Stomach smooth muscle (tissue), 2 donors: ENCODE data around the gene ALDOA.
A peak's percentile ranks its signal among the peaks of the same experiment; 100 is the strongest.
"Not testable (repeated sequence)": the region's sequence is repeated elsewhere in the genome, so short reads cannot be mapped to it uniquely, and the experiment has no call there.

Experiments used
- H3K27ac ChIP-seq: one replicate; pipeline ENCODE4 v1.7.0; 2013; ENCODE audit warnings: mild to moderate bottlenecking, low read length, inconsistent platforms
- H3K27me3 ChIP-seq, 2 donors: one replicate each; pipeline ENCODE4 v1.7.0; 2013; ENCODE audit warnings: low read length in 2 of 2; ENCODE audit not compliant: insufficient read depth in 2 of 2, control insufficient read depth in 1 of 2
- H3K36me3 ChIP-seq, 2 donors: one replicate each; pipeline ENCODE4 v1.7.0; 2013; ENCODE audit warnings: low read length in 2 of 2; ENCODE audit not compliant: control insufficient read depth in 2 of 2, insufficient read depth in 2 of 2
- H3K4me1 ChIP-seq: one replicate; pipeline ENCODE4 v1.7.0; 2013; ENCODE audit warnings: low read length; ENCODE audit not compliant: control insufficient read depth, insufficient read depth
- H3K4me3 ChIP-seq, 2 donors: one replicate each; pipeline ENCODE4 v1.7.0; 2013; ENCODE audit warnings: low read length in 2 of 2
- H3K9ac ChIP-seq, 2 donors: one replicate each; pipeline ENCODE4 v1.7.0; 2013; ENCODE audit warnings: low read length in 2 of 2, mild to moderate bottlenecking in 1 of 2
- H3K9me3 ChIP-seq, 2 donors: one replicate each; pipeline ENCODE4 v1.7.0; 2013; ENCODE audit warnings: low read length in 2 of 2; ENCODE audit not compliant: control insufficient read depth in 2 of 2
- donor health status: healthy.
- donor health status: Pancreatic carcinoma.

Gene ALDOA

DNA sequence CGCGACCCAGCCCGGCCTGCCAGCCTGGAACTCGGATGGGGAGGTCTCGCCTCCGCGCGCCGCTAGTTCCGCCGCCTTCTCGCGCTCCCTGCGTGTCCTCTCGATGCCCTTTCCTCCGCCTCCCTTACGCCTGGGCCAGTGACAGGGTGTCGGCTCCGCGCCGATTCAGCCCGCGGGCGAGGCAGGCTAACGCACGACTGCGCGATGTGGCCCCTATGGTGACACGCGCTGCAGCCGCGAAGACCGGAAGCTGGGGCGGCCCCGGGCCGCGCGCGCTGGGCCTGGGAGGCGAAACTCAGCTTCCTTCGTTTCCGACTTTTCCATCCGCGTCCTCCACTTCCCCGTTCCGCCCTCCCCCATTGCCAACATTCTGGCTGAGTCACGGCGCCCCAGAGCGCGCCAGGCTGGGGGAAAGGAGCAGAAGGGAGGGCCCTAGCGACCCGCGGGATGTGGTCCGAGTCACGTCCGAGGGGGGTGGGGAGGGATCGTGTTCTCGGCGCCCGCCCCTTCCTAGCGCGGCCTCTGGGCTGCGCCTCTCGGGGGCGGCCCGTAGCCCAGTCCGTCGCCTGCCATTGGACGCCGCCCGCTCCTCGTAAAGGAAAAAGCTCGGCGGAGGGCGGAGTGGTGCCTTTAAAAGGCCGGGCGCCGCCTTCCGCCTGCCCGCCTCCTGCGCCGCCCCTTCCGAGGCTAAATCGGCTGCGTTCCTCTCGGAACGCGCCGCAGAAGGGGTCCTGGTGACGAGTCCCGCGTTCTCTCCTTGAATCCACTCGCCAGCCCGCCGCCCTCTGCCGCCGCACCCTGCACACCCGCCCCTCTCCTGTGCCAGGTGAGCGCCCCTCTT is at the start of gene ALDOA:
Gene ALDOA, plus strand, starts transcription at position 659 of the 841 bp plus-strand sequence. CDS start 1,138 bp downstream, outside the sequence.
- Histone ChIP-seq H3K9me3 (no peaks in the 10 kb centered on the region), H3K4me1 (peaks cover 70% of the 10 kb centered on the region), H3K27me3 (no peaks in the 10 kb centered on the region), H3K4me3 (peak within 1 kb of the TSS; percentile 86 to 97), H3K9ac (peak within 1 kb of the TSS; percentile 94 to 98), H3K36me3 (peaks cover 25 to 30% of the 10 kb centered on the region in 2 donors), H3K27ac (peak within 1 kb of the TSS; percentile 99)

DNA sequence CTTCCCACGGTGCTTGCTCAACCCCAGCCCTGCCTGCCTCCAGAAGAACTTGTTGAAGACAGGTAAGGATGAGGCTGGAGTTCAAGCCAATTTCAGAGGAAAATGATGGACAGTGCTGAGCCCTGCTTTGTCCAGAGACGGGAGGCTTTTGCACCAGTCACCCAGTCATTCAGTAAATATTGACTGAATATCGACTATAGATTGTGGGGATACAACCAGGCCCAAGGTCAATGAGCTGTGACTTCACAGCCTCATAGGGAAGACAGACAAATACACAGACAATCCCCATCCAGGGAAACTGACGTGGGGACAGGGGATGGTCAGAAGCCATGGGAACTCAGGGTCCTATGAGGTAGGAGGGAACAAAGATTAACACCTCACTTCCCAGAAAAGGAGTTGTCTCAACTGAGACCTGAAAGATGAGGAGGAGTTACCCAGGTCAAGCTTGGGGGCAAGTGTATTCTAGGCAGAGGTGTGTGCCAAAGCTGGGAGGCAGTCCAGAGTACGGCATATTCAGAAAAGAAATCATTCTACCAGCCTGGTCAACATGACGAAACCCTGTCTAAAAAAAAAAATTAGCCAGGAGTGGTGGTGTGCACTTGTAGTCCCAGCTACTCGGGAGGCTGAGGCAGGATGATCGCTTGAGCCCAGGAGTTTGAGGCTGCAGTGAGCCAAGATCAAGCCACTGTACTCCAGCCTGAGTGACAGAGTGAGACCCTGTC is 48.8 kb upstream of the ALDOA start:
- H3K9me3 ChIP-seq, result no peaks in the 10 kb centered on the region
- no peak overlapping the region for H3K9ac ChIP-seq
- H3K4me3 ChIP-seq, result no peak overlapping the region
- peaks cover 8% of the 10 kb centered on the region for H3K4me1 ChIP-seq
- H3K27me3 ChIP-seq, result peaks cover 5 to 7% of the 10 kb centered on the region in 2 donors
- H3K36me3 ChIP-seq, result no peaks in the 10 kb centered on the region
- no peak overlapping the region for H3K27ac ChIP-seq

DNA sequence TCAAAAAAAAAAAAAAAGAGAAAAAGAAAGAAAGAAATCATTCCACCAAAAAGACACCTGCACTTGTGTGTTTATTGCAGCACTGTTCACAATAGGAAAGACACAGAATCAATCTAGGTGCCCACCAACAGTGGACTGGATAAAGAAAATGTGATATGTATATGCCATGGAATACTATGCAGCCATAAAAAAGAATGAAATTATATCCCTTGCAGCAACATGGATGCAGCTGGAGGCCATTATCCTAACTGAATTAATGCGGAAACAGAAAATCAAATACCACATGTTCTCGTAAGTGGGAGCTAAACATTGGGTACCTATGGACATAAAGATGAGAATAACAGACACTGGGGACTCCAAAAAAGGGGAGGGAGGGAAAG is 48.3 kb upstream of the ALDOA start:
- peaks cover 0 to 1% of the 10 kb centered on the region in 2 donors for H3K27me3 ChIP-seq
- no peak overlapping the region for H3K27ac ChIP-seq
- H3K9ac ChIP-seq, result no peak overlapping the region
- H3K4me3 ChIP-seq, result no peak overlapping the region
- no peaks in the 10 kb centered on the region for H3K36me3 ChIP-seq
- no peaks in the 10 kb centered on the region for H3K9me3 ChIP-seq
- H3K4me1 ChIP-seq, result peaks cover 11% of the 10 kb centered on the region

DNA sequence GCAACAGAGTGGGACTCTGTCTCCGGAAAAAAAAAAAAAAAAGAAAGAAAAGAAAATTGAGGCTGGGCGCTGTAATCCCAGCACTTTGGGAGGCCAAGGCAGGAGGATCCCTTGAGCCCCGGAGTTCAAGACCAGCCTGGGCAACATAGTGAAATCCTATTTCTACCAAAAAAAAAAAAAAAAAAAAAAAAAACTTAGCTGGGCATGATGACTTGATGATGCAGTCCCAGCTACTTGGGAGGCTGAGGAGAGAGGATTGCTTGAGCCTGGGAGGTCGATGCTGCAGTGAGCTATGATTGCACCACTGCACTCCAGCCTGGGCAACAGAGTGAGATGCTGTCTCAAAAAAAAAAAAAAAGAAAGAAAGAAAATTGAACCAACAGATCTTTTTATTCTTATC is 47.6 kb upstream of the ALDOA start:
- H3K27ac ChIP-seq, H3K27me3 ChIP-seq, H3K9me3 ChIP-seq, H3K9ac ChIP-seq, H3K4me3 ChIP-seq, H3K36me3 ChIP-seq: not testable (repeated sequence)
- peaks cover 11% of the 10 kb centered on the region for H3K4me1 ChIP-seq

DNA sequence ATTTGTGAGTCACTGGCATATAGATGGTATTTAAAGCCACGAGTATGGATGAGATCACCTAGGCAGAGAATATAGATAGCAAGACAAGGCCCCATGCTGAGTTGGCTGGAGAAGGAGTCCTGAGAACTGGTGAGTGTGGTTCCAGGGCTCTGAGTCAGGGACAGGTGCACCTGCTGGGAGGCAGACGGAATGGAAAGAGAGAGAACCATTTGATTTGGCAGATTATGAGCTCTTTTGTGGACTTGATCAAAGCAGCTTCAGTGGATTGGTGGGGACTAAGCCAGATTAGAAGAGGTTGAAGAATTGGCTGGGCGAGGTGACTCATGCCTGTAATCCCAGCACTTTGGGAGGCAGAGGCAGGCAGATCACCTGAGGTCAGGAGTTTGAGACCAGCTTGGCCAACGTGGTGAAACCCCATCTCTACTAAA is 46.8 kb upstream of the ALDOA start:
- H3K27me3 ChIP-seq, result no peaks in the 10 kb centered on the region
- peaks cover 11% of the 10 kb centered on the region for H3K4me1 ChIP-seq
- H3K9me3 ChIP-seq, result no peaks in the 10 kb centered on the region
- no peaks in the 10 kb centered on the region for H3K36me3 ChIP-seq
- H3K27ac ChIP-seq, result no peak overlapping the region
- no peak overlapping the region for H3K9ac ChIP-seq
- no peak overlapping the region for H3K4me3 ChIP-seq

DNA sequence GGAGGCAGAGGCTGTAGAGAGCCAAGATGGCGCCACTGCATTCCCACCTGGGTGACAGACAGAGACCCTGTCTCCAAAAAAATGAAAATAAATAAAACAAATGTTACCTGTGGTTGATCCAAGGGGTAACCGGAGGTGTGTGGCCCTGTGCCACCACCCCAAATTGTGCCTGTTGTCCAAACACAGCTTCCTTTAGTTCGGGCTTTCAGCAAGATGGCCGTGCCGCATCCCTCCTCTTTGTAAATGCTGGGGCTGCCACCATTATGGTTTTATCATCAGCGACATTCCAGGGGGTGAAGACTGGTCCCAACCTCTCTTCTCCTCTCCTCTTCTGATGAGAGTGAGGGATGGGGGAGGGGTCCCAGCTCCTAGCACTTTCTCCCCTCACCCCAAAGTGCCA is 42.7 kb upstream of the ALDOA start, which contains the start of gene C16orf92:
Gene C16orf92, plus strand, starts transcription at position 312 of the 400 bp plus-strand sequence. CDS start 143 bp downstream, outside the sequence.
- Histone ChIP-seq H3K27ac (no peak within 1 kb of the TSS), H3K4me3 (no peak within 1 kb of the TSS), H3K9me3 (no peaks in the 10 kb centered on the region), H3K36me3 (no peaks in the 10 kb centered on the region), H3K9ac (no peak within 1 kb of the TSS), H3K27me3 (peaks cover 5 to 6% of the 10 kb centered on the region in 2 donors), H3K4me1 (peaks cover 13% of the 10 kb centered on the region)

DNA sequence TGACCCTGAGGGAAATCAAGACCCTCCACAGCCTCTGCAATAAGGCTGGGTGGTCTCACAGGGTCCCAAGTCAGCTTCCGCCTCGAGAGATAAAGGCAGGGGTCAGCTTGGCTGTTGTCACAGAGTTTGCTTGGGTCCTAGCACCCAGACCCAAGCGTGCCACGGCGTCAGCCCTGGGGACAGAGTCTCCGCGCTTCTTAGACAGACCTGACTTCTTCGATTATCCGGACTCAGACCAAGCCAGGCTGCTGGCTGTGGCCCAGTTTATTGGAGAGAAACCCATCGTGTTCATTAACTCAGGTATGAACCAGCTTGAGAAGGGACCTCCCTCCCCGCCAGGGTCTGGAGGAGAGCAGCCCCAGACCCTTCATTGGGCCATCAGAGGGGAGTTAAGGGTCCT is 42.0 kb upstream of the ALDOA start:
- H3K9ac ChIP-seq, result no peak overlapping the region
- H3K4me1 ChIP-seq, result peaks cover 13% of the 10 kb centered on the region
- peaks cover 6 to 12% of the 10 kb centered on the region in 2 donors for H3K27me3 ChIP-seq
- H3K9me3 ChIP-seq, result no peaks in the 10 kb centered on the region
- no peak overlapping the region for H3K4me3 ChIP-seq
- no peak overlapping the region for H3K27ac ChIP-seq
- H3K36me3 ChIP-seq, result no peaks in the 10 kb centered on the region

DNA sequence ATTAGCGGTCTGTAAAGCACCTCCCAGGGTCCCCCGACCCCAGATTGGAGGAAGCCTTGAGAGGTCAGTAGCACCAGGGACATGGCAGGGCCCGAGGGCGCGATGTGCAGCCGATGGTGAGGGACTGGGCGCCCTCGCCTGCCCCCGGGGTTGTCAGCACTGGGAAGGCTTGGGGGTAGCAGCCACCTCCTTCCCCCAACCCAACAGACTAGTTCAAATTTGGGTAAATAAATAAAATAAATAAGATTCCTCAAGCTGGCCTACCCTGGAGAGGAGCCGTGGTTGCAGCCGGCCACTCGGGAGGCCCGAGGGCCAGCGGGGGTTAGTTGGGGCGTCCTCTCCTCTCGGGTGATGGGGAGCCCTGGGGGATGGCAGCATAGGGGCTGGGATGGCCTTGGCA is 41.1 kb upstream of the ALDOA start:
- Histone ChIP-seq H3K9me3 (no peaks in the 10 kb centered on the region), H3K27me3 (peaks cover 15% of the 10 kb centered on the region in 2 donors), H3K4me1 (peaks cover 13% of the 10 kb centered on the region), H3K9ac (no peak overlapping the region), H3K27ac (no peak overlapping the region), H3K4me3 (no peak overlapping the region), H3K36me3 (no peaks in the 10 kb centered on the region)

DNA sequence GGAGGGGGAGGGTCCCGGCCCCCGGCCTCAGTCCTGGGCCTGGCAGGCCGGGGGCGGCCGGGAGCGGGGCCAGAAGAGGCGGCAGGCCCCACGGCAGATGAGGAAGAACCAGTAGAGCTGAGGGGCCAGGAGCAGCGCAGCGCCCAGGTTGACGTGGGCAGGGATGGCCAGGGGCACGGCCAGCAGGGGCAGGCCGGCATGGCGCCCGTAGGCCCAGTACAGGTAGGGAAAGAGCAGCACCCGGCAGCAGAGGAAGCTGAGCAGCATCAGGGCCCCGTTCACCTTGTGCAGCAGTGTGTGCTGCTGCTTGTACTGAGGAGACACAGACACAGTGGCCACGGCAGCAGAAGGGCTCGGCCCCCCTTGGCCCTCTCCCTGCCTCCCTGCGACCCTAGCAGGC is 40.4 kb upstream of the ALDOA start:
- H3K9me3 ChIP-seq, result no peaks in the 10 kb centered on the region
- H3K27ac ChIP-seq, result no peak overlapping the region
- H3K4me1 ChIP-seq, result peaks cover 13% of the 10 kb centered on the region
- peaks cover 22% of the 10 kb centered on the region in 2 donors for H3K27me3 ChIP-seq
- H3K4me3 ChIP-seq, result no peak overlapping the region
- no peak overlapping the region for H3K9ac ChIP-seq
- H3K36me3 ChIP-seq, result no peaks in the 10 kb centered on the region

DNA sequence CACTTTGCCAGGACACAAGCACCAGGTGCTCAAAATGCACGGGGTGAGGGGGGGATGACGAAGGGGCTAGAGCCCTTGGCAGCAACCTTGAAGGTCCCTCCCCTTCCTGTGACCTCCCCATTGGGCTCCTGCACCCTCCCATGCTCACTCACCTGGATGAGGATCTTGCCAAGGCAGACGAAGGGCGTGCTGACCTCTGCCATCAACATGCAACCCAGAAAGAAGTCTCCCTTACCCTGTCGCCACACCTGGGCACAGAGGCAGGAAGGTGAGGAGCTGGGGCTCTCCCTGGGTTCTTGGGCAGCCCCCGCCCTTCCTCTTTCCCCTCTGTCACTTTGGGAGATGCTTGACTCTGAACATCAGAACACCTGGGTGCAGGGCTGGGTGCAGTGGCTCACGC is 40.0 kb upstream of the ALDOA start:
- H3K27ac ChIP-seq, result no peak overlapping the region
- no peak overlapping the region for H3K4me3 ChIP-seq
- H3K36me3 ChIP-seq, result no peaks in the 10 kb centered on the region
- H3K4me1 ChIP-seq, result peaks cover 13% of the 10 kb centered on the region
- no peaks in the 10 kb centered on the region for H3K9me3 ChIP-seq
- no peak overlapping the region for H3K9ac ChIP-seq
- H3K27me3 ChIP-seq, result peaks cover 23 to 25% of the 10 kb centered on the region in 2 donors
